ENCODE measurements around the gene HRG.

DNA sequence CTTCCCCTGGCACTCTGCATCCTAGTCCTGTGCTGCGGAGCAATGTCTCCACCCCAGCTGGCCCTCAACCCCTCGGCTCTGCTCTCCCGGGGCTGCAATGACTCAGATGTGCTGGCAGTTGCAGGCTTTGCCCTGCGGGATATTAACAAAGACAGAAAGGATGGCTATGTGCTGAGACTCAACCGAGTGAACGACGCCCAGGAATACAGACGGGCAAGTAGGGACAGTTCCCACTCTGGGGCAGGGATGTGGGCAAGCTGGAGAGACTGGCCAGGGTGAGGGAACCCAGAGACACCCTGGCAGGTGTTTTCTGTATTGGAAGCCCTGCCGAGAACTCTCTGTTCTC, 25.4 kb upstream of the HRG start:
- TF ChIP-seq, protein P1, sequence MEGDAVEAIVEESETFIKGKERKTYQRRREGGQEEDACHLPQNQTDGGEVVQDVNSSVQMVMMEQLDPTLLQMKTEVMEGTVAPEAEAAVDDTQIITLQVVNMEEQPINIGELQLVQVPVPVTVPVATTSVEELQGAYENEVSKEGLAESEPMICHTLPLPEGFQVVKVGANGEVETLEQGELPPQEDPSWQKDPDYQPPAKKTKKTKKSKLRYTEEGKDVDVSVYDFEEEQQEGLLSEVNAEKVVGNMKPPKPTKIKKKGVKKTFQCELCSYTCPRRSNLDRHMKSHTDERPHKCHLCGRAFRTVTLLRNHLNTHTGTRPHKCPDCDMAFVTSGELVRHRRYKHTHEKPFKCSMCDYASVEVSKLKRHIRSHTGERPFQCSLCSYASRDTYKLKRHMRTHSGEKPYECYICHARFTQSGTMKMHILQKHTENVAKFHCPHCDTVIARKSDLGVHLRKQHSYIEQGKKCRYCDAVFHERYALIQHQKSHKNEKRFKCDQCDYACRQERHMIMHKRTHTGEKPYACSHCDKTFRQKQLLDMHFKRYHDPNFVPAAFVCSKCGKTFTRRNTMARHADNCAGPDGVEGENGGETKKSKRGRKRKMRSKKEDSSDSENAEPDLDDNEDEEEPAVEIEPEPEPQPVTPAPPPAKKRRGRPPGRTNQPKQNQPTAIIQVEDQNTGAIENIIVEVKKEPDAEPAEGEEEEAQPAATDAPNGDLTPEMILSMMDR (IDR thresholded peaks at IDR 0.05): no peak
- TF ChIP-seq POLR2AphosphoS5 (IDR thresholded peaks at IDR 0.05) (no peak), EP300 (IDR thresholded peaks at IDR 0.05) (no peak)

Measured in esophagus muscularis mucosa (tissue), 4 donors.